H1 (cell line): Measurements from ENCODE around the gene KLF13. TPM values are rescaled to one million over a fixed set of nuclear protein-coding genes. Genes with fewer than 3 reads are reported as not detected.

Experiments used
- CTCF ChIA-PET: fragments of 300-600 bp; sonication (Branson Sonifier 250); formaldehyde crosslinking; loops from one replicate; lab custom pipeline; 2021; ENCODE audit not compliant: partially characterized antibody; lab: Charles Lee
- POLR2A ChIA-PET: fragments of 300-600 bp; sonication (Branson Sonifier 250); formaldehyde crosslinking; loops from one replicate; lab custom pipeline; 2021; ENCODE audit warnings: inconsistent platforms; ENCODE audit not compliant: partially characterized antibody; lab: Charles Lee
- DNase-seq, 2 experiments: peaks; one replicate each; pipeline versions ENCODE4 v3.0.0 to v3.0.0-alpha.2; 2010 to 2022; ENCODE audit warnings: low spot score in 2 of 2, low read depth in 1 of 2, mixed read lengths in 1 of 2
- FAIRE-seq: peaks from 2 replicates; lab custom pipeline; 2011; peaks lifted over from hg19 to GRCh38; lab: Jason Lieb, UNC
- H2AFZ ChIP-seq: 2 replicates; pipeline ENCODE4 v1.8.1; 2012; ENCODE audit warnings: low read length, inconsistent platforms
- H2AK5ac ChIP-seq: 2 replicates; pipeline ENCODE4 v1.6.1; 2013; ENCODE audit warnings: low read depth, low read length
- H2BK120ac ChIP-seq: replicated peaks from 2 replicates; pipeline ENCODE3; 2013; ENCODE audit warnings: low read depth, low read length, inconsistent platforms
- H2BK12ac ChIP-seq: 2 replicates; pipeline ENCODE4 v1.6.1; 2013; ENCODE audit warnings: low read depth, low read length
- H2BK15ac ChIP-seq: 2 replicates; pipeline ENCODE4 v1.6.1; 2013; ENCODE audit warnings: low read length
- H2BK20ac ChIP-seq: 2 replicates; pipeline ENCODE4 v1.6.1; 2013; ENCODE audit warnings: low read length
- H2BK5ac ChIP-seq: 2 replicates; pipeline ENCODE4 v1.6.1; 2013; ENCODE audit warnings: low read depth, low read length
- H3K14ac ChIP-seq: 2 replicates; pipeline ENCODE4 v1.6.1; 2013; ENCODE audit warnings: inconsistent platforms; ENCODE audit not compliant: insufficient read length
- H3K18ac ChIP-seq: 2 replicates; pipeline ENCODE4 v1.6.1; 2013; ENCODE audit warnings: low read length; ENCODE audit errors: extremely low read depth
- H3K23ac ChIP-seq: 2 replicates; pipeline ENCODE4 v1.6.1; 2013; ENCODE audit warnings: inconsistent platforms; ENCODE audit not compliant: insufficient read length
- H3K23me2 ChIP-seq: 2 replicates; pipeline ENCODE4 v1.6.1; 2013; ENCODE audit warnings: low read depth, low read length
- H3K27ac ChIP-seq: 2 replicates; pipeline ENCODE4 v1.6.1; 2011; ENCODE audit warnings: low read depth, low read length, inconsistent platforms
- H3K27me3 ChIP-seq, 4 experiments: replicated peaks in 1 of 4; 1 replicate in 1 of 4; 2 replicates in 3 of 4; pipeline versions ENCODE4 v1.6.1 to v1.8.1; 2011 to 2013; ENCODE audit warnings: low read length in 3 of 4, mild to moderate bottlenecking in 3 of 4, inconsistent platforms in 2 of 4, mixed read lengths in 2 of 4, moderate library complexity in 1 of 4; ENCODE audit not compliant: control insufficient read depth in 3 of 4, insufficient read depth in 3 of 4; ENCODE audit errors: extremely low read depth in 1 of 4
- H3K36me3 ChIP-seq, 4 experiments: 2 replicates each; pipeline versions ENCODE4 v1.6.1 to v1.8.1; 2011 to 2013; ENCODE audit warnings: mild to moderate bottlenecking in 4 of 4, low read length in 3 of 4, moderate library complexity in 2 of 4, control low read depth in 1 of 4, inconsistent platforms in 1 of 4; ENCODE audit not compliant: insufficient read depth in 4 of 4, control insufficient read depth in 2 of 4
- H3K4ac ChIP-seq: replicated peaks from 2 replicates; pipeline ENCODE3; 2013; ENCODE audit warnings: low read length, low read depth, mixed read lengths, inconsistent platforms; ENCODE audit not compliant: insufficient read length
- H3K4me1 ChIP-seq, 4 experiments: replicated peaks in 1 of 4; 1 replicate in 1 of 4; 2 replicates in 3 of 4; pipeline versions ENCODE4 v1.6.1 to v1.8.1; 2011 to 2013; ENCODE audit warnings: low read length in 3 of 4, inconsistent platforms in 2 of 4, mixed read lengths in 1 of 4; ENCODE audit not compliant: insufficient read depth in 4 of 4, control insufficient read depth in 3 of 4
- H3K4me2 ChIP-seq, 2 experiments: 2 replicates each; pipeline versions ENCODE4 v1.6.1 to v1.8.1; 2011 to 2013; ENCODE audit warnings: low read depth in 2 of 2, low read length in 2 of 2, control low read depth in 1 of 2, inconsistent platforms in 1 of 2, mild to moderate bottlenecking in 1 of 2; ENCODE audit not compliant: insufficient read depth in 1 of 2
- H3K4me3 ChIP-seq, 4 experiments: fragments of 200-600, 300-600 bp in 1 of 4; sonication (generic), shearing (Covaris generic), sonication (Bioruptor Twin) in 1 of 4; 2 replicates each; pipeline versions ENCODE4 v1.5.1 to v1.8.1; 2011 to 2016; ENCODE audit warnings: low read length in 4 of 4, low read depth in 3 of 4, control low read depth in 2 of 4, inconsistent platforms in 2 of 4, mild to moderate bottlenecking in 2 of 4, mixed read lengths in 1 of 4, moderate library complexity in 1 of 4; ENCODE audit not compliant: insufficient read depth in 2 of 4; ENCODE audit errors: extremely low read depth in 1 of 4
- H3K56ac ChIP-seq: replicated peaks from 2 replicates; pipeline ENCODE3; 2013; ENCODE audit warnings: low read depth, mild to moderate bottlenecking, mixed read lengths, low read length, inconsistent platforms; ENCODE audit not compliant: insufficient read length
- H3K79me1 ChIP-seq: 2 replicates; pipeline ENCODE4 v1.6.1; 2013; ENCODE audit warnings: low read depth, low read length, control low read depth
- H3K79me2 ChIP-seq, 2 experiments: 2 replicates each; pipeline versions ENCODE4 v1.6.1 to v1.8.1; 2012 to 2013; ENCODE audit warnings: low read length in 2 of 2, mild to moderate bottlenecking in 2 of 2, inconsistent platforms in 1 of 2; ENCODE audit not compliant: insufficient read depth in 2 of 2, control insufficient read depth in 1 of 2
- H3K9ac ChIP-seq, 4 experiments: replicated peaks in 1 of 4; 1 replicate in 1 of 4; 2 replicates in 3 of 4; pipeline versions ENCODE4 v1.6.1 to v1.8.1; 2011 to 2013; ENCODE audit warnings: low read depth in 3 of 4, low read length in 3 of 4, control low read depth in 2 of 4, mild to moderate bottlenecking in 2 of 4, moderate library complexity in 2 of 4, inconsistent platforms in 1 of 4; ENCODE audit errors: extremely low read depth in 1 of 4
- H3K9me3 ChIP-seq, 2 experiments: 2 replicates each; pipeline versions ENCODE4 v1.6.1 to v1.8.1; 2012 to 2013; ENCODE audit warnings: mild to moderate bottlenecking in 2 of 2, moderate library complexity in 2 of 2, control low read depth in 1 of 2, inconsistent platforms in 1 of 2, low read depth in 1 of 2, low read length in 1 of 2, mixed read lengths in 1 of 2; ENCODE audit not compliant: insufficient read depth in 2 of 2
- H4K20me1 ChIP-seq, 2 experiments: replicated peaks in 1 of 2; 2 replicates each; pipeline versions ENCODE3 to v1.8.1; 2011 to 2013; ENCODE audit warnings: inconsistent platforms in 2 of 2, low read length in 2 of 2, mild to moderate bottlenecking in 1 of 2; ENCODE audit not compliant: insufficient read depth in 2 of 2, control insufficient read depth in 1 of 2
- H4K5ac ChIP-seq: 2 replicates; pipeline ENCODE4 v1.6.1; 2013; ENCODE audit warnings: low read length, low read depth, mixed read lengths, inconsistent platforms; ENCODE audit not compliant: insufficient read length
- H4K8ac ChIP-seq: 2 replicates; pipeline ENCODE4 v1.8.0; 2013; ENCODE audit warnings: mild to moderate bottlenecking, moderate library complexity, low read length, inconsistent platforms; ENCODE audit not compliant: insufficient read depth; ENCODE audit errors: extremely low read depth
- H4K91ac ChIP-seq: replicated peaks from 2 replicates; pipeline ENCODE3; 2013; ENCODE audit warnings: low read length, mixed read lengths, inconsistent platforms; ENCODE audit not compliant: insufficient read length
- CHD2 ChIP-seq: IDR thresholded peaks from 2 replicates; pipeline ENCODE4 v1.6.1; 2012; ENCODE audit warnings: low read length, improper control_type of control experiment
- CTBP2 ChIP-seq: IDR thresholded peaks from 2 replicates; pipeline ENCODE4 v1.7.0; 2011; ENCODE audit warnings: borderline replicate concordance, mild to moderate bottlenecking, moderate library complexity, mixed read lengths, low read length; ENCODE audit not compliant: insufficient read depth, insufficient read length
- GTF2F1 ChIP-seq: IDR thresholded peaks from 2 replicates; pipeline ENCODE4 v1.6.1; 2012; ENCODE audit warnings: low read depth, low read length, improper control_type of control experiment, borderline replicate concordance
- HDAC2 ChIP-seq, 2 experiments: fragments of 300-600 bp in 1 of 2; sonication (generic) in 1 of 2; IDR thresholded peaks; 2 replicates each; pipeline ENCODE4 v1.6.1; 2011 to 2012; ENCODE audit warnings: low read depth in 2 of 2, low read length in 2 of 2, mild to moderate bottlenecking in 2 of 2, moderate library complexity in 2 of 2, borderline replicate concordance in 1 of 2, inconsistent platforms in 1 of 2
- NANOG ChIP-seq: IDR thresholded peaks from 2 replicates; pipeline ENCODE4 v1.6.1; 2011; ENCODE audit warnings: low read length, low read depth, mild to moderate bottlenecking, inconsistent platforms; ENCODE audit not compliant: insufficient read depth, poor library complexity, severe bottlenecking
- POU5F1 ChIP-seq: IDR thresholded peaks from 2 replicates; pipeline ENCODE4 v1.6.1; 2011; ENCODE audit warnings: low read depth, mild to moderate bottlenecking, low read length, moderate library complexity
- RNF2 ChIP-seq: fragments of 200-900, 300-1000 bp; sonication (generic); IDR thresholded peaks from 2 replicates; pipeline ENCODE4 v1.7.1; 2016; ENCODE audit warnings: borderline replicate concordance, low read depth, mild to moderate bottlenecking, antibody characterized with exemption, low read length; ENCODE audit not compliant: poor library complexity, severe bottlenecking; ENCODE audit errors: missing control alignments
- SIX5 ChIP-seq: IDR thresholded peaks from 2 replicates; pipeline ENCODE4 v1.6.1; 2011; ENCODE audit warnings: mild to moderate bottlenecking, low read depth, low read length
- SP2 ChIP-seq: IDR thresholded peaks from 2 replicates; pipeline ENCODE4 v1.6.1; 2012; ENCODE audit warnings: mild to moderate bottlenecking, low read length, inconsistent platforms
- TBP ChIP-seq: IDR thresholded peaks from 2 replicates; pipeline ENCODE4 v1.6.1; 2011; ENCODE audit warnings: low read depth, low read length, improper control_type of control experiment
- YY1 ChIP-seq: IDR thresholded peaks from 2 replicates; pipeline ENCODE4 v1.6.1; 2011; ENCODE audit warnings: low read depth, mild to moderate bottlenecking, low read length
- WGBS, 2 experiments: shearing (Covaris generic) in 1 of 2; methylation state at CpG; one replicate each; pipeline versions ENCODE4 v1.1.6 to v1.1.7; 2013 to 2015; ENCODE audit warnings: low lambda C conversion rate in 2 of 2, mixed read lengths in 2 of 2, inconsistent platforms in 1 of 2, low coverage in 1 of 2, missing lambda C conversion rate in 1 of 2; ENCODE audit not compliant: insufficient replicate concordance in 2 of 2, insufficient coverage in 1 of 2, insufficient read length in 1 of 2; ENCODE audit errors: extremely low coverage in 1 of 2, missing lambda C conversion rate in 1 of 2; 5-methylcytosine and 5-hydroxymethylcytosine counted together
- polyA plus RNA-seq, 7 experiments: library from polyadenylated mRNA; depleted of rRNA in 3 of 7; stranded (reverse) in 5 of 7; unstranded in 2 of 7; fragments of >200 nt in 5 of 7; fragments of 200-250 nt in 2 of 7; gene quantifications; 1 replicate in 5 of 7; 2 replicates in 1 of 7; 4 replicates in 1 of 7; pipeline versions ENCODE4 v1.2.1 to v1.2.3, GENCODE V29; 2011 to 2013; ENCODE audit warnings: missing spikeins in 2 of 7, mixed read lengths in 2 of 7
- total RNA-seq: library from RNA; stranded (reverse); fragmentation: NEBNext Ultra II Directional; extraction: Animal tissue kit (Norgen Biotek cat#: 25700); gene quantifications from 2 replicates; pipeline ENCODE4 v1.2.1, GENCODE V29; 2021

The KLF13 gene
- total and polyA plus RNA-seq, 2 of the 8 experiments (the other 6 are each of a cell fraction or from before 2014, with no cell fraction given): 18.3 to 33.4 TPM

- peaks cover 3 to 18% (median 10%) of the 10 kb centered on the region in 4 experiments for H3K4me1 ChIP-seq
- no peak overlapping the region for H4K5ac ChIP-seq
- FAIRE-seq: no peak
- no peak overlapping the region for H4K91ac ChIP-seq
- H3K79me1 ChIP-seq: peaks cover 14% of the 10 kb centered on the region
- H3K27me3 ChIP-seq: peaks cover 0 to 7% (median 3%) of the 10 kb centered on the region in 4 experiments; a peak in 3 of 7 replicates
- H3K18ac ChIP-seq: peak overlapping the region; percentile 60
- peak overlapping the region in 2 of 4 experiments; percentile 25 to 45; a peak in 3 of 7 replicates for H3K9ac ChIP-seq
- no peak overlapping the region for H3K27ac ChIP-seq
- H3K9me3 ChIP-seq: no peaks in the 10 kb centered on the region
- no peak overlapping the region for H2BK20ac ChIP-seq
- no peak overlapping the region for H3K23ac ChIP-seq
- no peak overlapping the region for H2BK12ac ChIP-seq
- H2BK5ac ChIP-seq: no peak overlapping the region
- ChIA-PET POLR2A (interaction anchor here (1.1 kb wide), 1 partner anchor 62 kb away, joined by 3 read pairs; no protein-coding TSS in a partner anchor), CTCF (interaction anchor here (1.0 to 1.5 kb wide), 3 partner anchors 15 to 155 kb away, joined by 3 to 5 read pairs (median 3); no protein-coding TSS in a partner anchor)
- no peak overlapping the region for H2BK120ac ChIP-seq
- peaks cover 15% of the 10 kb centered on the region; the same call in 1 of the 2 replicates for H3K23me2 ChIP-seq
- no peak overlapping the region for H2AK5ac ChIP-seq
- no peak overlapping the region for H3K4ac ChIP-seq
- peak in 1 of 2 experiments; percentile 70 for DNase-seq
- H4K20me1 ChIP-seq: peaks cover 23 to 25% of the 10 kb centered on the region in 2 experiments
- H3K14ac ChIP-seq: no peak overlapping the region
- H3K36me3 ChIP-seq: no peaks in the 10 kb centered on the region
- H2AFZ ChIP-seq: no peak overlapping the region
- H4K8ac ChIP-seq: peak overlapping the region; percentile 73; the same call in 1 of the 2 replicates
- H3K4me3 ChIP-seq: peak overlapping the region; percentile 57 to 83 (median 71)
- no peak overlapping the region for H3K56ac ChIP-seq
- WGBS, 2 experiments: 0% methylated on average over 24 of the region's 108 CpGs; no CpG with 5 or more reads in 1 of the 2 experiments
- peaks cover 7 to 34% of the 10 kb centered on the region in 2 experiments for H3K79me2 ChIP-seq
- H3K4me2 ChIP-seq: peak overlapping the region; percentile 73 to 80
- no peak overlapping the region for H2BK15ac ChIP-seq
- TF ChIP-seq HDAC2 (IDR thresholded peaks at IDR 0.05; ENCODE audit: borderline replicate concordance in 1 of 2, low read depth in 2 of 2, low read length in 2 of 2) (no peak), GTF2F1 (no peak), TBP (no peak), SIX5 (no peak), YY1 (no peak), CTBP2 (no peak), CHD2 (no peak), NANOG (no peak), RNF2 (no peak), POU5F1 (no peak), SP2 (no peak)
These were observed 1.2 kb downstream of the KLF13 start for GRCh38 chr15:31327669-31328427.
